ENCODE data around the gene ARID4A.
A peak's percentile ranks its signal among the peaks of the same experiment; 100 is the strongest.
"Not testable (repeated sequence)": the region's sequence is repeated elsewhere in the genome, so short reads cannot be mapped to it uniquely, and the experiment has no call there.

The ARID4A gene

GRCh38 chr14:58362272-58362671 lies 63.9 kb downstream of the ARID4A start:
- DNase-seq, result not testable (repeated sequence)

GRCh38 chr14:58362798-58363412 lies 64.5 kb downstream of the ARID4A start:
- DNase-seq, result peak; percentile 44

- no peak for DNase-seq
These were observed 66.0 kb downstream of the ARID4A start for GRCh38 chr14:58364316-58364715.

- DNase-seq, result no peak
These were observed 68.9 kb downstream of the ARID4A start for GRCh38 chr14:58367296-58367695.

- DNase-seq, result no peak
These were observed 70.6 kb downstream of the ARID4A start for GRCh38 chr14:58368956-58369355.

- DNase-seq, result no peak
These were observed 78.4 kb downstream of the ARID4A start for GRCh38 chr14:58376791-58377190.

- no peak for DNase-seq
These were observed 92.5 kb downstream of the ARID4A start for GRCh38 chr14:58390830-58391229.

GRCh38 chr14:58395562-58395811 lies 97.1 kb downstream of the ARID4A start:
- DNase-seq, result no peak

GRCh38 chr14:58395812-58396788 lies 97.7 kb downstream of the ARID4A start, which contains the start of gene TOMM20L:
Gene TOMM20L (plus strand): TSS chr14:58395930. CDS start chr14:58395958, 28 bp downstream.
- peak; percentile 72 for DNase-seq

GRCh38 chr14:58397156-58397555 lies 98.8 kb downstream of the ARID4A start:
- DNase-seq, result no peak

- no peak for DNase-seq
These were observed 100.1 kb downstream of the ARID4A start for GRCh38 chr14:58398495-58398894.

- DNase-seq, result no peak
These were observed 100.5 kb downstream of the ARID4A start for GRCh38 chr14:58398895-58399294.

GRCh38 chr14:58401587-58401986 lies 103.2 kb downstream of the ARID4A start:
- peak; percentile 3 for DNase-seq

GRCh38 chr14:58408681-58409215 lies 110.4 kb downstream of the ARID4A start:
- no peak for DNase-seq

GRCh38 chr14:58414845-58415244 lies 116.5 kb downstream of the ARID4A start:
- DNase-seq, result no peak

- no peak for DNase-seq
These were observed 117.5 kb downstream of the ARID4A start for GRCh38 chr14:58415636-58416547.

- not testable (repeated sequence) for DNase-seq
These were observed 118.6 kb downstream of the ARID4A start for GRCh38 chr14:58416934-58417333.
